Measurements from ENCODE around the gene SRC. TPM values are rescaled to one million over a fixed set of nuclear protein-coding genes. Genes with fewer than 3 reads are reported as not detected.

SRC gene
- total and polyA plus RNA-seq, 8 donors, result 21.3 to 78.4 (median 36.8) TPM

DNA sequence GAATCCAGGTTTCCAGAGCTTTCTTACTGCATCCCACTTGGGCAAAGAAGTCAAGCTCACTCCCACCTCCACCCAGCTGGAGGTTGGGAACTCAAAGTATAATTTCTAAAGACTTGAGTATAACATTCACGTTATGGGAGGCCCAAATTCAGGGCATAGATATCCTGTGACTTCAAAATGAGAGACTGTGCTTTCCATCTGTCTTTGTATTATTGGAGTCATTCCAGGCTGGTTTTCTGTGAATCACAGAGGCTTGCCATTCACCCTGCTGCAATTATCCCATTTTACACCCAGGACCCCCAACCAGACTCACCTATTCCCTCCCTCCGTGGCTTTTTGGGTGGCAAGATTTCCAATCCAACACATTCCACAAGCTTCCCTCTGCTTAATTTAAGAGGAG is 19.3 kb upstream of the SRC start:
- ATAC-seq, result no peak
- no peak overlapping the region for H3K27ac ChIP-seq

DNA sequence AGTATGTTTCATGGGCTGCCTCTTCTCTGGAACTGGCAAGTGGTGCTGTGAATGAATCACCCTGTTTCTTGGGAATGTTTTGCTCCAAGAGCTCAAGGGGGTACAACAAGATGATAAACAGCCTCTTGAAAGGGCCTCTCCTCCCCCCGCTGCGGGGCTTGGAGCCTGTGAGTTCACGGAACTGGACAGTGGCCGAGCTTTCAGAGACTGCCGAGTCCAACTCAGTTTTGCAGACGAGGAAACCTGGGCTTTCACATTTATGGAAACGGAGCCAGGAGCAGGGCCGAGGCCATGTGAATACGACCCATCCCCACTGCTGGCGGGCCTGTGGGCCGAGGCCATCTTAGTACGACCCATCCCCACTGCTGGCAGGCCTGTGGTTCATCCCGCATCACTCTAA is 18.2 kb upstream of the SRC start:
- FAIRE-seq (no peak), DNase-seq (peak in 1 of 6 donors; percentile 38), ATAC-seq (peak in 3 of 4 donors; percentile 10 to 39 (median 39))
- intact Hi-C loops (cut with DNase I), result no loop called here
- H3K4me3 ChIP-seq, result no peak overlapping the region
- H3K4me1 ChIP-seq, result no peaks in the 10 kb centered on the region
- TF ChIP-seq, protein P1, sequence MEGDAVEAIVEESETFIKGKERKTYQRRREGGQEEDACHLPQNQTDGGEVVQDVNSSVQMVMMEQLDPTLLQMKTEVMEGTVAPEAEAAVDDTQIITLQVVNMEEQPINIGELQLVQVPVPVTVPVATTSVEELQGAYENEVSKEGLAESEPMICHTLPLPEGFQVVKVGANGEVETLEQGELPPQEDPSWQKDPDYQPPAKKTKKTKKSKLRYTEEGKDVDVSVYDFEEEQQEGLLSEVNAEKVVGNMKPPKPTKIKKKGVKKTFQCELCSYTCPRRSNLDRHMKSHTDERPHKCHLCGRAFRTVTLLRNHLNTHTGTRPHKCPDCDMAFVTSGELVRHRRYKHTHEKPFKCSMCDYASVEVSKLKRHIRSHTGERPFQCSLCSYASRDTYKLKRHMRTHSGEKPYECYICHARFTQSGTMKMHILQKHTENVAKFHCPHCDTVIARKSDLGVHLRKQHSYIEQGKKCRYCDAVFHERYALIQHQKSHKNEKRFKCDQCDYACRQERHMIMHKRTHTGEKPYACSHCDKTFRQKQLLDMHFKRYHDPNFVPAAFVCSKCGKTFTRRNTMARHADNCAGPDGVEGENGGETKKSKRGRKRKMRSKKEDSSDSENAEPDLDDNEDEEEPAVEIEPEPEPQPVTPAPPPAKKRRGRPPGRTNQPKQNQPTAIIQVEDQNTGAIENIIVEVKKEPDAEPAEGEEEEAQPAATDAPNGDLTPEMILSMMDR (IDR thresholded peaks at IDR 0.05), result no peak
- H3K36me3 ChIP-seq, result no peaks in the 10 kb centered on the region
- WGBS, 2 donors, result 81 to 83% methylated on average over 13 of the region's 13 CpGs
- H3K27ac ChIP-seq, result no peak overlapping the region
- H3K9me3 ChIP-seq, result no peaks in the 10 kb centered on the region
- no peaks in the 10 kb centered on the region for H3K27me3 ChIP-seq

More for the DNA sequence above, 19.3 kb upstream of the SRC start:
- H3K4me1 ChIP-seq, result no peaks in the 10 kb centered on the region
- no peaks in the 10 kb centered on the region for H3K36me3 ChIP-seq
- intact Hi-C loops (cut with DNase I), result no loop called here
- H3K27me3 ChIP-seq, result no peaks in the 10 kb centered on the region
- TF ChIP-seq, protein P1 (IDR thresholded peaks at IDR 0.05), result no peak
- no peak for DNase-seq
- no peak overlapping the region for H3K4me3 ChIP-seq
- H3K9me3 ChIP-seq, result no peaks in the 10 kb centered on the region
- no peak for FAIRE-seq
- 71 to 73% methylated on average over 2 of the region's 2 CpGs for WGBS, 2 donors

DNA sequence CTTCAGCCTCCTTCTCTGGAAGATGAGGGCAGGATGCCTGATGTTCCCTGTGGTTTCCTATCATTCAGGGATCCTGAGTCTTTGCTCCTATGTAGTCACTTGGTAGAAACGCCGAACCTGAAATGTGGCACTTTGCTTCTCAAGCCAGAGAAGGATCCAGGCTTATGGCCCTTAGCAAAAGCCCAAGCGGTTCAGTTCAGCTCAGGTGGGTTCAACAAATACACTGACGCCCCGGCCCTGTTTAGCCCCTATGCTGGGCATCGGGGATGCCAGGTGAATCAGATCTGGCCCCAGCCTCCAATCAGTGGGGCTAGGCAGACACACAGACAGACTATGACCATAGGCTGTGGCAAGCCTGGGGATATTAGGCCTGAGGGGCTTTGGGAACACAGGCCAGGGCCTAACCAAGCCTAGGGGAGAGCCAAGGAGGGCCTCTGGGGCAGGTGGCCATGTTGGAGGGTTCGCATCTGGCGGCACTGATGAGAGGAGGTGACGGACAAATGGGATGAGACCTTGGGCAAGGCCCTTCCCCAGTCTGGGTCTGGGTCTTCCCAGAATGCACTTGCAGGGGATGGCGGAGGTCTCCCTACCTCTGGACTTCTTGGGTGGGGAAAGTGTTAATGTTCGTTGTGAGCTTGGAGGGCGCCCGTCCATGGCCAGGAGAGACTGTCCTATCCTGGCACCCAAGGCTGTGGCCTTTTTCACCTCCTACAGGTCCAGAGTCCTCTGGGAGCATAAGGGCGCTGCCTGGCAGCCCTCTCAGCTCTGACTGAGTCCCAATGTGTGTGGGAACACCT is 17.6 kb upstream of the SRC start:
- no peak overlapping the region for H3K4me3 ChIP-seq
- FAIRE-seq (no peak), DNase-seq (no peak), ATAC-seq (no peak)
- H3K27me3 ChIP-seq, result no peaks in the 10 kb centered on the region
- H3K9me3 ChIP-seq, result no peaks in the 10 kb centered on the region
- no peak overlapping the region for H3K27ac ChIP-seq
- H3K4me1 ChIP-seq, result no peaks in the 10 kb centered on the region
- H3K36me3 ChIP-seq, result no peaks in the 10 kb centered on the region
- intact Hi-C loops (cut with DNase I), result no loop called here
- 88 to 93% methylated on average over 14 of the region's 14 CpGs for WGBS, 2 donors
- TF ChIP-seq, protein P1 (IDR thresholded peaks at IDR 0.05), result no peak

DNA sequence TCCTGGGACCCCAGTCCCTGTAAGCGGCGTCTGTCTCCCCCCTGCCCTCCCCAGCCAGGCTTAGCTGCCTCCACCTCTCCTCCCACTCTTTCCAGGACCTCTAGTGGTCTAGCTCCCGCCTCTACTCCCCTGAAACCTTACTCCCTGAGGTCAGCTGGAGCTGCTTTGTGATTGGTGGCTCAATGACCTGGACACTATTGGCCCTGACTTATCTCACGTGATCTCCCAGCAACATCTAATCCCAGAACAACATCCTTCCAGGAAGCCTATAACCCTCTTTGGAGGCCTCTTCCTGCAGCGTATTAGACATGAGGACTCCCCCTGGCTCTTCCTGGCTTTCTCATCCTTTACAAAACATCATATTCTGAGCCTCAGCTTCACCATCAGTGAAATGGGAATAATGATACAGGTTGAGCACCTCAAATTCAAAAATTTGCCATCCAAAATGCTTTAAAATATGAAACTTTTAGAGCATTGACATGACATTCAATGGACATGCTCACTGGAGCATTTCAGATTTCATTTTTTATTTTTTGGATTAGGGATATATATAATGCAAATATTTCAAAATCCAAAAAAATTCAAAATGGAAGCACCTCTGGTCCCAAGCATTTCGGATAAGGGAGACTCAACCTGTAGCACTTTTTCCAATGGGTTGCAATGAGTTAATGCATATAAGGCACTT is 16.3 kb upstream of the SRC start:
- 81 to 82% methylated on average over 5 to 6 of the region's 6 CpGs for WGBS, 2 donors
- DNase-seq (no peak), FAIRE-seq (no peak), ATAC-seq (no peak)
- Histone ChIP-seq H3K36me3 (no peaks in the 10 kb centered on the region), H3K9me3 (no peaks in the 10 kb centered on the region), H3K4me3 (no peak overlapping the region), H3K4me1 (no peaks in the 10 kb centered on the region), H3K27me3 (no peaks in the 10 kb centered on the region), H3K27ac (no peak overlapping the region)
- intact Hi-C loops (cut with DNase I), result no loop called here
- TF ChIP-seq, protein P1 (IDR thresholded peaks at IDR 0.05), result no peak

DNA sequence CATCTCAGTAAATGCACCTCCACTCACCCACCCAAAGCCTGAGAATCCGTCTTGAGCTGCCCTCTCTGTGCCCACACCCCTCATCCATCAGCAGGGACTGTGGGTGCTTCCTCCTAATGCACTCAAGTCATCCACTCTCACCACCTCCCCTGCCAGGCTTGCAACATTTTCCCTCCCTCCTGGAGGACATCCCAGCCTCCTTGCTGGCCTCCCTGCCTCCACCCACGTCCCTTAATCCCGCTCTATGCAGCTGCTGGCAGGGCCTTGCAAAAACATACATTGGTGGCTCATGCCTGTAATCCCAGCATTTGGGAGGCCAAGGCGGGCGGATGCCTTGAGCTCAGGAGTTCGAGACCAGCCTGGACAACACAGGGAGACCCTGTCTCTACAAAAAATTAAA is 15.6 kb upstream of the SRC start:
- Histone ChIP-seq H3K27ac (no peak overlapping the region), H3K27me3 (no peaks in the 10 kb centered on the region), H3K4me1 (no peaks in the 10 kb centered on the region), H3K36me3 (no peaks in the 10 kb centered on the region), H3K4me3 (no peak overlapping the region), H3K9me3 (no peaks in the 10 kb centered on the region)
- intact Hi-C loops (cut with DNase I), result no loop called here
- ATAC-seq (no peak), FAIRE-seq (no peak), DNase-seq (no peak)
- WGBS, 2 donors, result 90 to 93% methylated on average over 6 of the region's 6 CpGs
- TF ChIP-seq, protein P1 (IDR thresholded peaks at IDR 0.05), result no peak

Data from pancreas (tissue), 10 donors.